IMR-90 (cell line): ENCODE data around the gene ANO1. TPM values are rescaled to one million over a fixed set of nuclear protein-coding genes. Genes with fewer than 3 reads are reported as not detected.

Experiments
- ATAC-seq: fragments of 200-7000 bp; cut with Tn5 transposase; 2 replicates; pipeline ENCODE4 v1.9.1; 2020; ENCODE audit warnings: low read depth, mild to moderate bottlenecking, moderate library complexity
- BruUV-seq: library from RNA; stranded (reverse); fragments of 400-500 nt; replicated peaks from 2 replicates; lab custom pipeline; 2021; lab: Mats Ljungman, UMichigan
- CTCF ChIA-PET: fragments of 300-600 bp; formaldehyde crosslinking; extraction: SDS; loops from one replicate; lab custom pipeline; 2021; ENCODE audit warnings: antibody characterized with exemption; lab: Yijun Ruan, JAX
- POLR2A ChIA-PET: fragments of 300-600 bp; sonication (Branson Sonifier 250); formaldehyde crosslinking; loops from one replicate; lab custom pipeline; 2022; ENCODE audit warnings: antibody characterized with exemption; ENCODE audit not compliant: unreplicated experiment; lab: Charles Lee
- DNase-seq: peaks from one replicate; pipeline ENCODE4 v3.0.0; 2013
- H2AFZ ChIP-seq: replicated peaks from 2 replicates; pipeline ENCODE3; 2013; ENCODE audit warnings: low read length, mild to moderate bottlenecking; ENCODE audit not compliant: poor library complexity
- H2AK5ac ChIP-seq: 2 replicates; pipeline ENCODE4 v1.6.1; 2013; ENCODE audit warnings: low read depth, low read length, inconsistent platforms
- H2AK9ac ChIP-seq: replicated peaks from 2 replicates; pipeline ENCODE3; 2013; ENCODE audit warnings: mild to moderate bottlenecking, low read depth, low read length, moderate library complexity; ENCODE audit not compliant: poor library complexity
- H2BK120ac ChIP-seq: 2 replicates; pipeline ENCODE4 v1.6.1; 2013; ENCODE audit warnings: low read depth, low read length, inconsistent platforms
- H2BK15ac ChIP-seq: 3 replicates; pipeline ENCODE4 v1.6.1; 2013; ENCODE audit warnings: low read depth, low read length, inconsistent platforms
- H2BK20ac ChIP-seq: 2 replicates; pipeline ENCODE4 v1.6.1; 2013; ENCODE audit warnings: low read depth, mild to moderate bottlenecking, inconsistent platforms, low read length, moderate library complexity
- H2BK5ac ChIP-seq: 2 replicates; pipeline ENCODE4 v1.6.1; 2013; ENCODE audit warnings: mild to moderate bottlenecking, low read depth, low read length, inconsistent platforms; ENCODE audit not compliant: poor library complexity, severe bottlenecking
- H3K14ac ChIP-seq: replicated peaks from 2 replicates; pipeline ENCODE4 v1.6.1; 2013; ENCODE audit warnings: low read depth, low read length, inconsistent platforms
- H3K18ac ChIP-seq: 2 replicates; pipeline ENCODE4 v1.6.1; 2013; ENCODE audit warnings: low read depth, low read length, control low read depth
- H3K23ac ChIP-seq: 2 replicates; pipeline ENCODE4 v1.6.1; 2013; ENCODE audit warnings: low read depth, low read length, inconsistent platforms
- H3K27ac ChIP-seq: 2 replicates; pipeline ENCODE4 v1.5.1; 2013; ENCODE audit warnings: mild to moderate bottlenecking, control low read depth, low read length; ENCODE audit not compliant: insufficient read depth
- H3K27me3 ChIP-seq: 2 replicates; pipeline ENCODE4 v1.6.1; 2013; ENCODE audit warnings: low read length; ENCODE audit not compliant: control insufficient read depth, insufficient read depth
- H3K36me3 ChIP-seq: 2 replicates; pipeline ENCODE4 v1.6.1; 2013; ENCODE audit warnings: low read length, mixed read lengths; ENCODE audit not compliant: control insufficient read depth, insufficient read depth
- H3K4ac ChIP-seq: 2 replicates; pipeline ENCODE4 v1.6.1; 2013; ENCODE audit warnings: low read depth, low read length, inconsistent platforms
- H3K4me1 ChIP-seq: 2 replicates; pipeline ENCODE4 v1.6.1; 2013; ENCODE audit warnings: low read length, mixed read lengths; ENCODE audit not compliant: control insufficient read depth, insufficient read depth
- H3K4me2 ChIP-seq: 2 replicates; pipeline ENCODE4 v1.6.1; 2013; ENCODE audit warnings: low read depth, mild to moderate bottlenecking, control low read depth, low read length, moderate library complexity
- H3K4me3 ChIP-seq: 2 replicates; pipeline ENCODE4 v1.5.1; 2013; ENCODE audit warnings: low read depth, mild to moderate bottlenecking, control low read depth, low read length, moderate library complexity; ENCODE audit not compliant: insufficient read depth
- H3K56ac ChIP-seq: 2 replicates; pipeline ENCODE4 v1.6.1; 2013; ENCODE audit warnings: low read length, inconsistent platforms; ENCODE audit not compliant: insufficient read depth; ENCODE audit errors: extremely low read depth
- H3K79me1 ChIP-seq, 2 experiments: 2 replicates each; pipeline ENCODE4 v1.6.1; 2013; ENCODE audit warnings: low read length in 2 of 2, inconsistent platforms in 1 of 2, low read depth in 1 of 2
- H3K9ac ChIP-seq: 2 replicates; pipeline ENCODE4 v1.6.1; 2013; ENCODE audit warnings: low read depth, low read length, control low read depth
- H3K9me1 ChIP-seq: 2 replicates; pipeline ENCODE4 v1.6.1; 2013; ENCODE audit warnings: low read length, inconsistent platforms; ENCODE audit not compliant: insufficient read depth
- H3K9me3 ChIP-seq: 2 replicates; pipeline ENCODE4 v1.6.1; 2013; ENCODE audit warnings: low read length; ENCODE audit not compliant: control insufficient read depth, insufficient read depth
- H4K20me1 ChIP-seq: 2 replicates; pipeline ENCODE4 v1.6.1; 2013; ENCODE audit warnings: low read length, inconsistent platforms; ENCODE audit not compliant: insufficient read depth
- H4K5ac ChIP-seq: 2 replicates; pipeline ENCODE4 v1.6.1; 2013; ENCODE audit warnings: mild to moderate bottlenecking, low read depth, low read length, control low read depth
- H4K8ac ChIP-seq, 2 experiments: 2 replicates each; pipeline ENCODE4 v1.6.1; 2013; ENCODE audit warnings: low read depth in 2 of 2, low read length in 2 of 2, control low read depth in 1 of 2, inconsistent platforms in 1 of 2
- H4K91ac ChIP-seq: 2 replicates; pipeline ENCODE4 v1.6.1; 2013; ENCODE audit warnings: low read depth, low read length, inconsistent platforms; ENCODE audit not compliant: insufficient read depth
- BHLHE40 ChIP-seq: fragments of 150-350 bp; IDR thresholded peaks from 2 replicates; pipeline ENCODE4 v1.6.1; 2016; ENCODE audit warnings: mild to moderate bottlenecking, low read depth, low read length
- CEBPB ChIP-seq: IDR thresholded peaks from 2 replicates; pipeline ENCODE4 v1.6.1; 2012; ENCODE audit warnings: low read depth, low read length, improper control_type of control experiment
- CTCF ChIP-seq: conservative IDR thresholded peaks from 2 replicates; pipeline ENCODE4 v1.5.1; 2012; ENCODE audit warnings: mild to moderate bottlenecking, low read depth, low read length, improper control_type of control experiment
- ELK1 ChIP-seq: fragments of 150-350 bp; IDR thresholded peaks from 2 replicates; pipeline ENCODE4 v1.6.1; 2016; ENCODE audit warnings: low read depth, mild to moderate bottlenecking, low read length, moderate library complexity, borderline replicate concordance
- FOS ChIP-seq: fragments of 150-350 bp; IDR thresholded peaks from 2 replicates; pipeline ENCODE4 v1.6.1; 2016; ENCODE audit warnings: low read depth, low read length
- MAFK ChIP-seq: IDR thresholded peaks from 2 replicates; pipeline ENCODE4 v1.6.1; 2012; ENCODE audit warnings: low read depth, low read length, improper control_type of control experiment
- MXI1 ChIP-seq: IDR thresholded peaks from 2 replicates; pipeline ENCODE4 v1.6.1; 2012; ENCODE audit warnings: low read depth, mild to moderate bottlenecking, low read length, moderate library complexity, borderline replicate concordance
- NFE2L2 ChIP-seq: fragments of 150-350 bp; IDR thresholded peaks from 2 replicates; pipeline ENCODE4 v1.6.1; 2016; ENCODE audit warnings: low read depth, mild to moderate bottlenecking, low read length
- POLR2A ChIP-seq: IDR thresholded peaks from 2 replicates; pipeline ENCODE4 v1.6.1; 2012; ENCODE audit warnings: mild to moderate bottlenecking, low read depth, low read length
- RCOR1 ChIP-seq: IDR thresholded peaks from 2 replicates; pipeline ENCODE4 v1.6.1; 2012; ENCODE audit warnings: mild to moderate bottlenecking, low read length, improper control_type of control experiment; ENCODE audit not compliant: insufficient replicate concordance
- USF2 ChIP-seq: fragments of 150-350 bp; IDR thresholded peaks from 2 replicates; pipeline ENCODE4 v1.6.1; 2017; ENCODE audit warnings: mild to moderate bottlenecking, antibody characterized with exemption, low read length, low read depth
- WGBS, 2 experiments: methylation state at CpG; one replicate each; pipeline versions ENCODE4 v1.1.5 to v1.1.7; 2013; ENCODE audit warnings: missing lambda C conversion rate in 2 of 2; ENCODE audit not compliant: insufficient read length in 1 of 2; ENCODE audit errors: extremely low coverage in 2 of 2; 5-methylcytosine and 5-hydroxymethylcytosine counted together
- dilution Hi-C: fragments of 300-500 bp; cut with HindIII; formaldehyde crosslinking; loops from one replicate; pipeline ENCODE4 v1.14.3; 2018; ENCODE audit warnings: low sequenced_read_pairs; ENCODE audit not compliant: unreplicated experiment
- in situ Hi-C: fragments of 300-500 bp; cut with MboI; formaldehyde crosslinking; loops from 3 replicates; pipeline ENCODE4 v1.14.3; 2019; ENCODE audit warnings: low sequenced_read_pairs, inconsistent platforms, mixed read lengths
- intact Hi-C: fragments of 100-400 bp; cut with micrococcal nuclease; formaldehyde crosslinking; loops from 2 replicates; pipeline ENCODE4 v1.10.0; 2022
- polyA plus RNA-seq, 3 experiments: library from polyadenylated mRNA; depleted of rRNA; stranded (reverse); fragments of >200 nt; gene quantifications; 2 replicates each; pipeline ENCODE4 v1.2.3, GENCODE V29; 2012; ENCODE audit warnings: low replicate concordance in 1 of 3
- total RNA-seq: library from RNA; depleted of rRNA; stranded (reverse); fragments of >200 nt; gene quantifications from 2 replicates; pipeline ENCODE4 v1.2.3, GENCODE V29; 2012

Gene ANO1
- total and polyA plus RNA-seq, 2 of the 4 experiments (the other 2 are of a cell fraction): 4.1 to 10.7 TPM

GRCh38 chr11:70113801-70114200, 35.7 kb downstream of the ANO1 start:
- DNase-seq: no peak
- no peak overlapping the region for H2BK120ac ChIP-seq
- no peak overlapping the region for H2BK5ac ChIP-seq
- no TSS peak for BruUV-seq
- H4K20me1 ChIP-seq: no peaks in the 10 kb centered on the region
- ChIA-PET CTCF (no interaction called here), POLR2A (no interaction called here)
- intact Hi-C loops (no loop called here), dilution Hi-C loops (no loop called here), in situ Hi-C loops (no loop called here)
- no peak overlapping the region for H3K4me2 ChIP-seq
- H3K14ac ChIP-seq: no peak overlapping the region
- H2AK9ac ChIP-seq: no peak overlapping the region
- no peaks in the 10 kb centered on the region for H3K79me1 ChIP-seq
- H4K8ac ChIP-seq: no peak overlapping the region
- no peak overlapping the region for H3K56ac ChIP-seq
- no peak overlapping the region for H3K18ac ChIP-seq
- H2AK5ac ChIP-seq: no peak overlapping the region
- no peak overlapping the region for H3K9ac ChIP-seq
- no peak overlapping the region for H2BK20ac ChIP-seq
- H3K9me1 ChIP-seq: peaks cover 3% of the 10 kb centered on the region; the same call in 1 of the 2 replicates
- no peak overlapping the region for H3K27ac ChIP-seq
- no peak overlapping the region for H4K91ac ChIP-seq
- H2BK15ac ChIP-seq: no peak overlapping the region
- no peak overlapping the region for H3K23ac ChIP-seq
- no peaks in the 10 kb centered on the region for H3K36me3 ChIP-seq
- H2AFZ ChIP-seq: no peak overlapping the region
- no peak overlapping the region for H4K5ac ChIP-seq
- WGBS, 2 experiments: 54% methylated on average over 2 of the region's 5 CpGs; no CpG with 5 or more reads in 1 of the 2 experiments
- H3K4ac ChIP-seq: no peak overlapping the region
- ATAC-seq: no peak
- no peaks in the 10 kb centered on the region for H3K27me3 ChIP-seq
- H3K4me1 ChIP-seq: peaks cover 11% of the 10 kb centered on the region
- no peak overlapping the region for H3K4me3 ChIP-seq
- TF ChIP-seq MAFK: no peak
- no peak for TF ChIP-seq MXI1
- TF ChIP-seq USF2: no peak
- TF ChIP-seq POLR2A: no peak
- no peak for TF ChIP-seq NFE2L2
- no peak for TF ChIP-seq ELK1
- no peak for TF ChIP-seq CEBPB
- no peak for TF ChIP-seq CTCF
- no peak for TF ChIP-seq RCOR1
- no peak for TF ChIP-seq BHLHE40
- no peak for TF ChIP-seq FOS
- no peaks in the 10 kb centered on the region for H3K9me3 ChIP-seq
